ENCODE measurements around the gene SHISAL2B. TPM values are rescaled to one million over a fixed set of nuclear protein-coding genes. Genes with fewer than 3 reads are reported as not detected.

The SHISAL2B gene
- total RNA-seq, 1 donor, result not detected

DNA sequence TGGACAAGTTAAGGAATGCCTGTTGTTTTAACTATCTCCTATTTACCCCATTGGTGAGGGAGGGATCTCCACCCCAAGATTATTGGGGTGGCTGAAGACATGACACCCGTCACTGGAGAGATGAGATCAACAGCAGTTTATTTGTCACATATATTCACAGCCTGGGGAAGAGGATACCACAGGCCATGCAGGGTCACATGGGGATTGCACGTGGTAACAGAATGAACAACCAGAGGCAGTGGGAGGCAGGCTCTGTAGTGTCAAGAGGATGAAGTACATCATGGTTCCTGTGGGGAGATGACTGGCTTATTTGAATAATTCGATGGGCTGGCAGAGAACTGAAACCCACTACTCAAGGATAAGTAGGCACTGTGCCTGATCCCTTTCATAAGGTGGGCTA, 18.6 kb upstream of the SHISAL2B start:
- DNase-seq (ENCODE audit: low read depth), result no peak
- no peak for TF ChIP-seq CTCF (IDR thresholded peaks at IDR 0.05; ENCODE audit: insufficient read depth, low read depth, low read length)
- no peak overlapping the region for H3K4me3 ChIP-seq (ENCODE audit: low read depth, low read length)

DNA sequence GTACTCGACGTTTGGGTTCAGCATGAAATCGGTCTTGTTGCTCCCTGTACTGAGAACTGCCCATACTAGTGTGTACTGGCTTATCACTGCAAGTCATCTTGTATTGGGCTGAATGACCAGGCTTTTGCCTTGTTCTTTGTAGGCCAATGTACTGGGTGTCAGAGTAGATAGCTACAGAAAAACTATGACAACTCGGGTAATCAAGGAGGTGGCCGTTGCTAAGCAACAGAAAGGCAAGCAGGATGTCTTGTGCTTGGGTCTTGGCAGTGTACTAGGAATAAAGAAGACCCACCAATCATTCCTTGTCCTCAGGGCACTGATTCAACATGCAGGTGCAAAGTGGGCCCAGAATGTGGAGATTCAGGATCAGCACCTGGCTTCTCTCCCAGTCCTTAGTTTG, 11.9 kb upstream of the SHISAL2B start:
- H3K4me3 ChIP-seq (ENCODE audit: low read depth, low read length), result no peak overlapping the region
- no peak for DNase-seq (ENCODE audit: low read depth)
- TF ChIP-seq CTCF (IDR thresholded peaks at IDR 0.05; ENCODE audit: insufficient read depth, low read depth, low read length), result no peak

DNA sequence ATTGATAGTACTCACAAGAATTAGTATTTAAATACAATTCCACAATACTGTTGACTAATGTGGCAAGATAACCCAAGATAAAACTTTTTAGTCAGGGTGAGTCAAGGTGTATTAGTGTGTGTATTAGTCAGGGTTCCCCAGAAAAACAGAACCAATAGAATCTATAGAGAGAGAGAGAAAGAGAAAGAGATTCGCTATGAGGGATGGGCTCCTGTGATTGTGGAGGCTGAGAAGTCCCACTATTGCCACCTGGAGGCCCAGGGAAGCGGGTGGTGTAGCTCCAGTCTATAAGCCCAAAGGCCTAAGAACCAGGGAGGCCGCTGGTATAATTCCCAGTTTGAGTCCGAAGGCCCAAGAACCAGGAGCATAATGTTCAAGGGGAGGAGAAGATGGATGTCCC, 10.0 kb upstream of the SHISAL2B start:
- peak; percentile 5 for DNase-seq (ENCODE audit: low read depth)
- TF ChIP-seq CTCF (IDR thresholded peaks at IDR 0.05; ENCODE audit: insufficient read depth, low read depth, low read length), result peak; percentile 43
- H3K4me3 ChIP-seq (ENCODE audit: low read depth, low read length), result no peak overlapping the region

- no peak overlapping the region for H3K4me3 ChIP-seq (ENCODE audit: low read depth, low read length)
- no peak for DNase-seq (ENCODE audit: low read depth)
- TF ChIP-seq CTCF (IDR thresholded peaks at IDR 0.05; ENCODE audit: insufficient read depth, low read depth, low read length), result no peak
These were observed 7.7 kb upstream of the SHISAL2B start for GRCh38 chr5:64682608-64683007.

DNA sequence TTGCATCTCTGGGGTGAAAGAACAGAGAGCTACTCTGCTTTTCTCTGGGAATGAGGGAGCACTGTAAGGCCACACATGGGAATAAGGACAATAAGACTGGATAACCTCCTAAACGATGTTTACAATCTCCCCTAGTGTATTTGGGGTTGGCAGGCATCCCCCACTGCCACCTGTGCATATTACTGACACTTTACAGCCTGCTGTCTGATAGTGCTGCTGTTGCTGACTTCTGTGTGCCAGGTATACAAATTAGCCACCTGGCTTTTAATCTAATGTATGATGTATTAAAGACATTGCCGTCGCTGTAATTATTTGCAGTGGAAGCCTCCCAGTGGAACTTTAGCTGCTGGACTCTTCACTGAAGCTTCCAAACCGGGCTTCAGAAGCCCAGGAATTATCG, 4.4 kb upstream of the SHISAL2B start:
- TF ChIP-seq CTCF (IDR thresholded peaks at IDR 0.05; ENCODE audit: insufficient read depth, low read depth, low read length), result no peak
- no peak for DNase-seq (ENCODE audit: low read depth)

GRCh38 chr5:64688391-64688790, 1.9 kb upstream of the SHISAL2B start:
- TF ChIP-seq CTCF (IDR thresholded peaks at IDR 0.05; ENCODE audit: insufficient read depth, low read depth, low read length), result no peak
- H3K4me3 ChIP-seq (ENCODE audit: low read depth, low read length), result no peak overlapping the region
- no peak for DNase-seq (ENCODE audit: low read depth)

More for the DNA sequence above, 4.4 kb upstream of the SHISAL2B start:
- H3K4me3 ChIP-seq (ENCODE audit: low read depth, low read length), result no peak overlapping the region

DNA sequence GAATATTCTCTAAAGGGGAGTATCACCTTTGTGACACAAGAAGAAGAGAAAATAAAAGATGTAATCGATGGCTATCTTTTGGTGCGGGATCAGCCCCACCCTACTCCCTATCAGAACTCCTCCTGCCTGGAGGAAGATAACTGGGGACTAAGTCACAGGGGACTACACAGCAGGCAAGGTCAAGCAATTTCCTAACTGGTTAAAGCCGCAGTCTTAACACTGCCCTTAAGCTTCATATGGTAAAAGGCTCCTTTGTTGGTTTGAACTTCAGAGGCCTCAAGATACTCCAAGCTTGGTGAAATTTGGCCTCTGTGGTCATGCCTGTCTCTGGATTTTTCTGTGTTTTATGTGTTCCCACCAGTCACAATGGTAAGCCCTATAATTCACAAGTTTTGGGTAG, 1.3 kb upstream of the SHISAL2B start:
- no peak overlapping the region for H3K4me3 ChIP-seq (ENCODE audit: low read depth, low read length)
- no peak for DNase-seq (ENCODE audit: low read depth)
- no peak for TF ChIP-seq CTCF (IDR thresholded peaks at IDR 0.05; ENCODE audit: insufficient read depth, low read depth, low read length)

All from fibroblast of villous mesenchyme (primary cell).